MCF 10A (cell line): ENCODE results near the gene TSSK2. TPM values are rescaled to one million over a fixed set of nuclear protein-coding genes. Genes with fewer than 3 reads are reported as not detected.

Experiments used
- BruUV-seq: library from RNA; stranded (reverse); fragments of 400-500 nt; replicated peaks from 2 replicates; lab custom pipeline; 2021; lab: Mats Ljungman, UMichigan
- CTCF ChIA-PET: fragments of 300-600 bp; sonication (Branson Sonifier 250); formaldehyde crosslinking; extraction: SDS; loops from one replicate; lab custom pipeline; 2021; ENCODE audit warnings: antibody characterized with exemption, inconsistent platforms; lab: Yijun Ruan, JAX
- POLR2A ChIA-PET: fragments of 300-600, 350-650 bp; sonication (Branson Sonifier 250); formaldehyde crosslinking; extraction: SDS; loops from one replicate; lab custom pipeline; 2020; ENCODE audit warnings: antibody characterized with exemption, inconsistent platforms; lab: Yijun Ruan, JAX
- DNase-seq: peaks from one replicate; pipeline ENCODE4 v3.0.0-alpha.2; 2018; ENCODE audit not compliant: unreplicated experiment
- H3K27ac Mint-ChIP-seq: one replicate; pipeline ENCODE4 v1.8.0; 2022; ENCODE audit warnings: mild to moderate bottlenecking, low read depth, mixed read lengths; ENCODE audit not compliant: unreplicated experiment
- H3K27me3 Mint-ChIP-seq: one replicate; pipeline ENCODE4 v1.8.0; 2022; ENCODE audit warnings: mixed read lengths; ENCODE audit not compliant: insufficient read depth, unreplicated experiment
- H3K36me3 Mint-ChIP-seq: one replicate; pipeline ENCODE4 v1.8.0; 2022; ENCODE audit warnings: mild to moderate bottlenecking, moderate library complexity, mixed read lengths; ENCODE audit not compliant: insufficient read depth, unreplicated experiment
- H3K4me1 Mint-ChIP-seq: one replicate; pipeline ENCODE4 v1.8.0; 2022; ENCODE audit warnings: mixed read lengths; ENCODE audit not compliant: insufficient read depth, unreplicated experiment
- H3K4me3 Mint-ChIP-seq: one replicate; pipeline ENCODE4 v1.8.0; 2022; ENCODE audit warnings: mild to moderate bottlenecking, moderate library complexity, mixed read lengths; ENCODE audit not compliant: unreplicated experiment
- H3K9me3 Mint-ChIP-seq: one replicate; pipeline ENCODE4 v1.8.0; 2022; ENCODE audit warnings: mixed read lengths; ENCODE audit not compliant: unreplicated experiment
- CTCF ChIP-seq: fragments of 200-600 bp; IDR thresholded peaks from one replicate; pipeline ENCODE4 v1.8.0; 2022; ENCODE audit warnings: antibody characterized with exemption, mild to moderate bottlenecking; ENCODE audit not compliant: unreplicated experiment
- intact Hi-C: fragments of 100-400 bp; cut with micrococcal nuclease; formaldehyde crosslinking; loops from 2 replicates; pipeline ENCODE4 v1.14.1; 2022
- total RNA-seq: library from RNA; stranded (reverse); gene quantifications from 2 replicates; pipeline ENCODE4 v1.2.3, GENCODE V29; 2022

TSSK2 gene
- total RNA-seq, 1 experiment from 2014 or later: not detected

GRCh38 chr22:19122752-19123492 lies 8.2 kb upstream of the TSSK2 start:
- peak overlapping the region; percentile 46 for H3K27ac Mint-ChIP-seq
- no peak for DNase-seq
- no peaks in the 10 kb centered on the region for H3K27me3 Mint-ChIP-seq
- H3K4me1 Mint-ChIP-seq: peaks cover 17% of the 10 kb centered on the region
- H3K4me3 Mint-ChIP-seq: peak overlapping the region; percentile 85
- TF ChIP-seq CTCF: no peak
- CTCF ChIA-PET: interaction anchor here (0.6 to 1.1 kb wide), 3 partner anchors 14 to 34 kb away, joined by 3 read pairs; no protein-coding TSS in a partner anchor
- no TSS peak for BruUV-seq
- H3K9me3 Mint-ChIP-seq: no peaks in the 10 kb centered on the region
- H3K36me3 Mint-ChIP-seq: peaks cover 10% of the 10 kb centered on the region
- POLR2A ChIA-PET: interaction anchor here (0.8 to 5.5 kb wide), 15 partner anchors 7 to 310 kb away, joined by 3 to 43 read pairs (median 4); partner anchors contain the start of genes CLTCL1, ESS2, HIRA and MRPL40
- intact Hi-C loops: no loop called here

GRCh38 chr22:19123936-19124335 lies 7.2 kb upstream of the TSSK2 start:
- Mint-ChIP-seq H3K36me3 (peaks cover 6% of the 10 kb centered on the region), H3K9me3 (no peaks in the 10 kb centered on the region), H3K4me3 (no peak overlapping the region), H3K4me1 (peaks cover 17% of the 10 kb centered on the region), H3K27ac (no peak overlapping the region), H3K27me3 (no peaks in the 10 kb centered on the region)
- TF ChIP-seq CTCF: no peak
- CTCF ChIA-PET: interaction anchor here (1.1 kb wide), 1 partner anchor 18 kb away, joined by 3 read pairs; no protein-coding TSS in a partner anchor
- POLR2A ChIA-PET: interaction anchor here (5.5 kb wide), 1 partner anchor 21 kb away, joined by 30 read pairs; the partner anchor contains the start of gene ESS2
- BruUV-seq: no TSS peak
- intact Hi-C loops: no loop called here
- no peak for DNase-seq

GRCh38 chr22:19124377-19124776 lies 6.7 kb upstream of the TSSK2 start:
- H3K36me3 Mint-ChIP-seq: peaks cover 6% of the 10 kb centered on the region
- no TSS peak for BruUV-seq
- intact Hi-C loops: no loop called here
- CTCF ChIA-PET: no interaction called here
- no peak overlapping the region for H3K4me3 Mint-ChIP-seq
- H3K9me3 Mint-ChIP-seq: no peaks in the 10 kb centered on the region
- H3K27ac Mint-ChIP-seq: no peak overlapping the region
- no peak for DNase-seq
- no peak for TF ChIP-seq CTCF
- H3K4me1 Mint-ChIP-seq: peaks cover 20% of the 10 kb centered on the region
- POLR2A ChIA-PET: no interaction called here
- H3K27me3 Mint-ChIP-seq: no peaks in the 10 kb centered on the region

GRCh38 chr22:19125011-19125410 lies 6.1 kb upstream of the TSSK2 start:
- ChIA-PET CTCF (interaction anchor here (1.1 to 1.3 kb wide), 2 partner anchors 18 to 19 kb away, joined by 4 to 6 read pairs; no protein-coding TSS in a partner anchor), POLR2A (no interaction called here)
- H3K27ac Mint-ChIP-seq: no peak overlapping the region
- TF ChIP-seq CTCF: no peak
- BruUV-seq: no TSS peak
- H3K36me3 Mint-ChIP-seq: peaks cover 5% of the 10 kb centered on the region
- H3K9me3 Mint-ChIP-seq: no peaks in the 10 kb centered on the region
- H3K4me1 Mint-ChIP-seq: peaks cover 27% of the 10 kb centered on the region
- intact Hi-C loops: no loop called here
- no peaks in the 10 kb centered on the region for H3K27me3 Mint-ChIP-seq
- no peak overlapping the region for H3K4me3 Mint-ChIP-seq
- DNase-seq: no peak
